ENCODE data around the gene TRAPPC5.
A peak's percentile ranks its signal among the peaks of the same experiment; 100 is the strongest.

The TRAPPC5 gene

GRCh38 chr19:7680606-7681339, at the start of gene TRAPPC5:
Gene TRAPPC5, plus strand, starts transcription at chr19:7680833. Its CDS starts 1,421 bp downstream, at chr19:7682254.
- peak; percentile 96 for TF ChIP-seq CTCF (IDR thresholded peaks at IDR 0.05)

- no peak for TF ChIP-seq CTCF (IDR thresholded peaks at IDR 0.05)
Observed at GRCh38 chr19:7631577-7631976, 49.1 kb upstream of the TRAPPC5 start.

- no peak for TF ChIP-seq CTCF (IDR thresholded peaks at IDR 0.05)
Observed at GRCh38 chr19:7632340-7633203, 48.1 kb upstream of the TRAPPC5 start.

- no peak for TF ChIP-seq CTCF (IDR thresholded peaks at IDR 0.05)
Observed at GRCh38 chr19:7633698-7634097, 46.9 kb upstream of the TRAPPC5 start, which contains the start of gene PCP2. Gene PCP2, minus strand, starts transcription at chr19:7633719. Its CDS starts 262 bp downstream, at chr19:7633457.

- TF ChIP-seq CTCF (IDR thresholded peaks at IDR 0.05), result no peak
Observed at GRCh38 chr19:7635670-7636069, 45.0 kb upstream of the TRAPPC5 start.

- TF ChIP-seq CTCF (IDR thresholded peaks at IDR 0.05), result no peak
Observed at GRCh38 chr19:7636317-7636690, 44.3 kb upstream of the TRAPPC5 start.

- TF ChIP-seq CTCF (IDR thresholded peaks at IDR 0.05), result no peak
Observed at GRCh38 chr19:7636691-7637373, 43.8 kb upstream of the TRAPPC5 start, which contains the start of gene STXBP2. Gene STXBP2, plus strand, starts transcription at chr19:7637110. Its CDS starts 40 bp downstream, at chr19:7637150.

Measured in LNCAP (cell line).